GM23248 (cell line): ENCODE data around the gene FKBP4.

Experiments
- EZH2 ChIP-seq: fragments of 200-600 bp; sonication (generic); IDR thresholded peaks from 2 replicates; pipeline ENCODE4 v1.6.1; 2018; ENCODE audit warnings: antibody characterized with exemption, mild to moderate bottlenecking; ENCODE audit not compliant: insufficient read depth, poor library complexity, severe bottlenecking
- EZH2phosphoT487 ChIP-seq: fragments of 200-600 bp; sonication (generic); IDR thresholded peaks from 2 replicates; pipeline ENCODE4 v1.6.1; 2018; ENCODE audit warnings: antibody characterized with exemption, moderate library complexity, mild to moderate bottlenecking, low read depth; ENCODE audit not compliant: insufficient read depth

DNA sequence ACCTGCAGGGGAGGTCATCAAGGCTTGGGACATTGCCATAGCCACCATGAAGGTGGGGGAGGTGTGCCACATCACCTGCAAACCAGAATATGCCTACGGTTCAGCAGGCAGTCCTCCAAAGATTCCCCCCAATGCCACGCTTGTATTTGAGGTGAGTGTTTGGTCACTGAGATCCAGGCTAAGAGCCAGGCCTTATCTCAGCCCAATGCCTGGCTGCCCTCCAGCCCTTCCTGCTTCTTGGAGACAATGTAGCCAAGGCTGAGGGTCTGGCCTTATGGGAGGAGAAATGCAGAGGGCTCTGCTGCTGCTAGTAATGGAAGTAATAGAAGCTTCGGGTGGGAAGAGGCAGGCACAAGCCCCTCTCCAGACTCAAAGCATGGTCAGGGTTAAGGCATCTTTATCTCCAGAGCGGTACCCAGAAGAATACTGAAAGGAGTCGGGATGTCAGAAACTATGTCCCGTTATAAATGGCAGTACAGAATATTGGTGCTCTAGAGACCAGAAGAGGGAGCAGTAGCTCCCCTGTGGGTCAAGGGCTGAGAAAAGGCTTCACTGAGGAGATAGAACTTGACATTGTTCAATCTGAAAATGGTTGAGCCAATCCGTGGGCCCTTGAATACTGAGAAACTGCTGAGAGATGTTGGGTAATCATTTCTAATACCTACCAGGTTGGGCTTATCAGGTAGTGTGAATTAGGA, 3.1 kb downstream of the FKBP4 start:
- TF ChIP-seq EZH2 (no peak), EZH2phosphoT487 (no peak)
